Esophagus squamous epithelium (tissue), 5 donors: ENCODE measurements around the gene NCOA5. TPM values are rescaled to one million over a fixed set of nuclear protein-coding genes. Genes with fewer than 3 reads are reported as not detected.

Experiments used
- DNase-seq: peaks from one replicate; lab custom pipeline; 2025; lab: John Stamatoyannopoulos, UW
- H3K27ac ChIP-seq, 4 donors: fragments of 200-600 bp; sonication (generic); one replicate each; pipeline ENCODE4 v1.5.1; 2016 to 2019; ENCODE audit warnings: mild to moderate bottlenecking in 1 of 4
- H3K27me3 ChIP-seq, 4 donors: fragments of 200-600 bp; sonication (generic); 1 replicate in 3 of 4; 2 replicates in 1 of 4; pipeline versions ENCODE4 v1.5.1 to v1.6.0; 2017 to 2021; ENCODE audit warnings: antibody characterized with exemption in 1 of 4
- H3K36me3 ChIP-seq, 3 donors: fragments of 200-600 bp; sonication (generic); one replicate each; pipeline ENCODE4 v1.5.1; 2016 to 2019
- H3K4me1 ChIP-seq, 3 donors: fragments of 200-600 bp; sonication (generic); one replicate each; pipeline ENCODE4 v1.5.1; 2017 to 2019
- H3K4me3 ChIP-seq, 4 donors: fragments of 200-600 bp; sonication (generic); 1 replicate in 3 of 4; 2 replicates in 1 of 4; pipeline ENCODE4 v1.5.1; 2016 to 2019; ENCODE audit warnings: mild to moderate bottlenecking in 2 of 4, moderate library complexity in 1 of 4
- H3K9me3 ChIP-seq, 3 donors: fragments of 200-600 bp; sonication (generic); one replicate each; pipeline ENCODE4 v1.5.1; 2016 to 2019
- CTCF ChIP-seq, 6 experiments: fragments of 450-650 bp in 4 of 6; fragments of 200-600 bp in 2 of 6; sonication (generic) in 2 of 6; IDR thresholded peaks; one replicate each; pipeline ENCODE4 v1.5.1; 2016 to 2019; ENCODE audit warnings: antibody characterized with exemption in 6 of 6, mild to moderate bottlenecking in 4 of 6, moderate library complexity in 4 of 6
- POLR2A ChIP-seq, 4 donors: fragments of 450-650 bp; IDR thresholded peaks; one replicate each; pipeline ENCODE4 v1.6.1; 2017; ENCODE audit warnings: antibody characterized with exemption in 4 of 4, mild to moderate bottlenecking in 4 of 4, moderate library complexity in 3 of 4
- WGBS, 2 donors: methylation state at CpG; one replicate each; pipeline ENCODE4 v1.1.5; 2018; 5-methylcytosine and 5-hydroxymethylcytosine counted together
- intact Hi-C: fragments of 100-400 bp; cut with DNase I; formaldehyde crosslinking; loops from one replicate; pipeline ENCODE4 v1.15.0; 2022
- total RNA-seq, 4 donors: library from RNA; depleted of rRNA; stranded (reverse); fragments of >200 nt; gene quantifications; one replicate each; pipeline ENCODE4 v1.1.0, GENCODE V29; 2016
- donor health status: DM: yes; HTN: yes; CAD: no.

The NCOA5 gene
- total RNA-seq, 4 donors from 2014 or later = 20.7 to 29.8 (median 22.3) TPM

DNA sequence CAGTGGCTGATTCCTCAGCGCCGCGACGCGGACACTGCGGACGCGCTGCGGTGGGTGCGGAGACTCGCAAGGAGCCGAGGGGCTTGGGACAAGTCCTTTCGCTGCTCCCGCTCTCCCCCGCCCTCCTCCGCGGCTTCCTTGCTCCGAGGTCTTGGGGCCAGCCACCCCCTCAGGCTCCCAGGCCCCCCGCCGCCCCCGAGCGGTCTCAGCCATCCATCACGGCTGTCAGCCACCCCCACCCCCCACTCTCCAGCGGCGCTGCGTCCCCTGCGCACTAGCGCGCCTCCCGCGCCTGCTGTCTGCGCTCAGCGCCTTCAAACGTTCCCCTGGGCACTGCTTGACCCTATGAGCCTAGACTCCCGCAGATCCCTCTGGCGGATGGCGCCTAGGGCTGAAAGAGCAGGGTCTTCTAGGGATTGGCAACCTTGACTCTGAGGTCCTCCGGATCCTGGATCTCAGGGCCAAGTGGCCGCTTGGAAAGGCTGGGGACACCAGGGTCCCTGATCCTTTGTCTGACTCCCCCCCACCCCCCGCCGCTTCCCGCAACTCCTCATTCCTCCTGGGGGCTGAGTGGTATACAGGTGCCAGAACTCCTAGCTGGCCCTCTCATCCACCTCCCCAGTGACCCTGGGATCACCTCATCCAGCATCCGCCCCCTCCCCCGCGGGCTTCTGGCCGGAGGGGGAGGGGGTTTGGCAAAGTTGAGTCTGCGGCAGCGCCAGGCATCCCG lies 59.3 kb downstream of the NCOA5 start:
- Histone ChIP-seq H3K27ac (no peak overlapping the region), H3K9me3 (no peaks in the 10 kb centered on the region), H3K4me1 (peaks cover 0 to 11% (median 6%) of the 10 kb centered on the region in 3 donors), H3K36me3 (no peaks in the 10 kb centered on the region), H3K27me3 (peaks cover 3 to 100% (median 29%) of the 10 kb centered on the region in 4 donors), H3K4me3 (no peak overlapping the region)
- TF ChIP-seq POLR2A (IDR thresholded peaks at IDR 0.05) (no peak), CTCF (IDR thresholded peaks at IDR 0.05) (no peak)
- DNase-seq = no peak
- intact Hi-C loops = no loop called here
- 14 to 26% methylated on average over 3 to 8 of the region's 49 CpGs for WGBS, 2 donors

DNA sequence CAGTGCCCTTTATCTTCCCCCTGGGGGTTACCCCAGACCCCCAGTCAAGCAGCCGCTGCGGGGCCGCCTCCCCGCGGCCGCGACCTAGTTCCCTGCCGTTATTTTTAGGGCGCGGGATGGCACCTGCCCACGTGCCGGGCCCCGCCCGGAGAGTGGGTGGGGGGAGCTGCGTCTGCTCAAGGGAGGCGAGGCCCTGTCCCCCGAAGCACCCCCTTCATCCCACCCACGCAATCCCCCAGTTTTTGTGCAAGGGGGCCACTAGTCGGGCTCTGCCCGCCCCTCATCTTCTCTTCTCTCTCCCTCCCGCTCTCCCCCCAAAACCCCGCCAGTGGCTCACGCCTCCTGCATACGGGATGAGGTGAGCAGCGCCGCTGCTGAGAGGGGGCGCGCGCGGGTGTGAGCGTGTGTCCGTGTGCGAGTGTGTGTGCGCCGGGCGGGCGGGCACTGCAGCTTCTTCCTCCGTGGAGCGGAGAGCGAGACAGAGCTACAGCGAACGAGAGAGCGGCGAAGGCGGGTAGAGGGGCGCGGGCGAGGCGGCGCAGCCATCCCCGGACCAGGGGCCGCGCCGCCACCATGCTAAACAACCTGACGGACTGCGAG lies 60.9 kb downstream of the NCOA5 start, which contains the start of gene SLC12A5:
SLC12A5 (plus strand) TSS at position 444 of the 600 bp plus-strand sequence; CDS start at position 574, 130 bp downstream.
- Histone ChIP-seq H3K4me3 (no peak within 1 kb of the TSS), H3K4me1 (peaks cover 0 to 11% (median 6%) of the 10 kb centered on the region in 3 donors), H3K27me3 (peaks cover 3 to 100% (median 29%) of the 10 kb centered on the region in 4 donors), H3K27ac (no peak within 1 kb of the TSS), H3K36me3 (no peaks in the 10 kb centered on the region), H3K9me3 (no peaks in the 10 kb centered on the region)
- intact Hi-C loops = loop anchor here (10.0 kb wide), 1 partner anchor 146 kb away; no protein-coding TSS in a partner anchor
- WGBS, 2 donors = 0 to 30% methylated on average over 2 of the region's 56 CpGs
- no peak for DNase-seq
- TF ChIP-seq POLR2A (IDR thresholded peaks at IDR 0.05) (no peak), CTCF (IDR thresholded peaks at IDR 0.05) (no peak)

DNA sequence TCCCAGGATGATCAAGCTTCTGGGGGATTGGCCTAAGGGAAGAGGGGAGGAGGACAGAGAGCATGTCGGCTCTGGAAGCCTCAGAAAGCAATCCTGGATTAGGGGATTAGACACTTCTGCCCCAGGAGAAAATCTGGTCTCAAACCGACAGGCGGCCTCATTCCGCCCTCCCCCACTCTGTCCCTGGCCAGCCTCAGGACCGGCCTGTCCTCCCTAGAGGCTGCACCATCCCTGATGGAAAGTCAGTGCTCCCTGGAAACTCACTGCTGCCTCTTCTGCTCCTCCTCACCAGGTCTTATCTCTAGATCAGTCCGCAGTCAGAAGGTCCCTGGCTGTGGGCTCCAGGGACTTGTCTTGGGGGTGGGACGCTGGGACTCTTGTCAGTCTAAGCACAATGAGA lies 61.7 kb downstream of the NCOA5 start:
- Histone ChIP-seq H3K9me3 (no peaks in the 10 kb centered on the region), H3K4me3 (no peak overlapping the region), H3K27ac (no peak overlapping the region), H3K36me3 (no peaks in the 10 kb centered on the region), H3K27me3 (peaks cover 3 to 100% (median 32%) of the 10 kb centered on the region in 4 donors), H3K4me1 (peaks cover 0 to 11% (median 6%) of the 10 kb centered on the region in 3 donors)
- 69% methylated on average over 6 of the region's 7 CpGs; no CpG with 5 or more reads in 1 of the 2 donors for WGBS, 2 donors
- no peak for TF ChIP-seq CTCF (IDR thresholded peaks at IDR 0.05)
- TF ChIP-seq POLR2A (IDR thresholded peaks at IDR 0.05) = no peak
- no peak for DNase-seq
- intact Hi-C loops = loop anchor here (10.0 kb wide), 1 partner anchor 147 kb away; no protein-coding TSS in a partner anchor

DNA sequence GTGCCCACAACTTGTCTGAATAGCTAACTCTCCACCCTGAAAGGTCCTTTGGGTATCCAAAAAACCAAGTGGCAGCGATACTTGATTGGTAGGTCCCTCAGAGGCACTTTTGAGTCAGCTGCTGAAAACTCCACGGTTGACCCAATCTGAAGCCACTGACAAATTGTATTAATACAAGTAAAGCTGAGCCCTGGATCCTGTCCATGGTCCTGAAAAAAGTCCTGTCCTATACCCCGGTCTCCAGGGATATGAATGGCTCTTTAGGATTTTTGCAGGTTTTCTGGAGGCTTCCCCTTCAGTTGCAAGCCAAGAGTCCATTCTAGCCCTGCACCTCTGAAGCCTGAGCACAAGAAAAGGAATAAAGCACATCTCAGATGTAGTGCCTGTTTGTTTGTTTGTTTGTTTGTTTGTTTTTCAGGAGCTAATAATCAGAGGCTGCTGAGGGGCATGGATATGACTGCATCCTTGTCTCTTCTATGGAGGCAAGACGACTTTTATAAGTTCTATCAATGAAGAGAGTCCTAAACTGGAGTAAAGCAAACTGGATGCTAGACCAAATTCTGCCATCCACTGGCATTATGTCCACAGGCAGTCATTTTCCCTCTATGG lies 62.4 kb downstream of the NCOA5 start:
- TF ChIP-seq CTCF (IDR thresholded peaks at IDR 0.05) = no peak
- TF ChIP-seq POLR2A (IDR thresholded peaks at IDR 0.05) = no peak
- intact Hi-C loops = loop anchor here (10.0 kb wide), 1 partner anchor 147 kb away; no protein-coding TSS in a partner anchor

More for the DNA sequence above, 62.4 kb downstream of the NCOA5 start:
- no peak overlapping the region for H3K27ac ChIP-seq
- H3K27me3 ChIP-seq = peaks cover 3 to 100% (median 29%) of the 10 kb centered on the region in 4 donors
- H3K36me3 ChIP-seq = no peaks in the 10 kb centered on the region
- no peaks in the 10 kb centered on the region for H3K9me3 ChIP-seq
- H3K4me3 ChIP-seq = no peak overlapping the region
- H3K4me1 ChIP-seq = peaks cover 5 to 18% (median 10%) of the 10 kb centered on the region in 3 donors
- no peak for DNase-seq
- 0 to 4% methylated on average over 2 to 4 of the region's 4 CpGs for WGBS, 2 donors
